HepG2 (cell line): ENCODE results near the gene PUS7. TPM values are rescaled to one million over a fixed set of nuclear protein-coding genes. Genes with fewer than 3 reads are reported as not detected.

Experiments used
- ARNTL ChIP-seq: sonication (generic); formaldehyde crosslinking; IDR thresholded peaks from 2 replicates; pipeline ENCODE4 v1.4.0; 2020; ENCODE audit warnings: mild to moderate bottlenecking, missing genetic modification reagents
- BRD4 ChIP-seq: sonication (generic); formaldehyde crosslinking; IDR thresholded peaks from 2 replicates; pipeline ENCODE4 v1.4.0; 2020; ENCODE audit warnings: missing genetic modification reagents
- GPN1 ChIP-seq: sonication (generic); formaldehyde crosslinking; IDR thresholded peaks from 2 replicates; pipeline ENCODE4 v1.5.1; 2020; ENCODE audit warnings: missing genetic modification reagents, borderline replicate concordance
- KLF6 ChIP-seq: IDR thresholded peaks from 2 replicates; pipeline ENCODE4 v1.8.0; 2016; ENCODE audit warnings: missing biosample characterization, missing genetic modification reagents
- MAFF ChIP-seq: IDR thresholded peaks from 2 replicates; pipeline ENCODE4 v1.6.1; 2011; ENCODE audit warnings: low read depth, low read length, improper control_type of control experiment
- MEF2D ChIP-seq: sonication (generic); formaldehyde crosslinking; IDR thresholded peaks from 2 replicates; pipeline ENCODE4 v1.5.1; 2020; ENCODE audit warnings: mild to moderate bottlenecking, missing genetic modification reagents
- NKX3-1 ChIP-seq: sonication (generic); formaldehyde crosslinking; IDR thresholded peaks from 2 replicates; pipeline ENCODE4 v1.5.0; 2020; ENCODE audit warnings: missing genetic modification reagents
- NR0B2 ChIP-seq: sonication (generic); formaldehyde crosslinking; IDR thresholded peaks from 2 replicates; pipeline ENCODE4 v1.4.0; 2020; ENCODE audit warnings: mild to moderate bottlenecking, missing genetic modification reagents
- PHF21A ChIP-seq: sonication (generic); formaldehyde crosslinking; IDR thresholded peaks from 2 replicates; pipeline ENCODE4 v1.5.0; 2020; ENCODE audit warnings: mild to moderate bottlenecking, missing genetic modification reagents
- SRSF1 ChIP-seq: fragments of 200-400 bp; formaldehyde crosslinking; optimal IDR thresholded peaks from 2 replicates; pipeline ENCODE3; 2017; ENCODE audit warnings: mild to moderate bottlenecking, low read depth, low read length, moderate library complexity
- TAF15 ChIP-seq: fragments of 200-400 bp; formaldehyde crosslinking; IDR thresholded peaks from one replicate; pipeline ENCODE4 v1.6.1; 2018; ENCODE audit warnings: mild to moderate bottlenecking, low read depth, low read length; ENCODE audit not compliant: poor library complexity, severe bottlenecking
- ZBTB42 ChIP-seq: sonication (generic); formaldehyde crosslinking; IDR thresholded peaks from 2 replicates; pipeline ENCODE4 v1.5.0; 2020; ENCODE audit warnings: mild to moderate bottlenecking, missing genetic modification reagents
- ZBTB8A ChIP-seq: sonication (generic); formaldehyde crosslinking; IDR thresholded peaks from 2 replicates; pipeline ENCODE4 v1.4.0; 2020; ENCODE audit warnings: mild to moderate bottlenecking, low read depth, missing genetic modification reagents, borderline replicate concordance
- ZFP82 ChIP-seq: sonication (generic); formaldehyde crosslinking; IDR thresholded peaks from 2 replicates; pipeline ENCODE4 v1.5.1; 2020; ENCODE audit warnings: mild to moderate bottlenecking, missing genetic modification reagents, borderline replicate concordance
- ZFYVE20 ChIP-seq: sonication (generic); formaldehyde crosslinking; IDR thresholded peaks from 2 replicates; pipeline ENCODE4 v1.8.0; 2023; ENCODE audit warnings: low read depth, mild to moderate bottlenecking, moderate library complexity, missing genetic modification reagents, borderline replicate concordance
- ZNF33B ChIP-seq: sonication (generic); formaldehyde crosslinking; IDR thresholded peaks from 2 replicates; pipeline ENCODE4 v1.5.1; 2020; ENCODE audit warnings: mild to moderate bottlenecking, missing genetic modification reagents
- ZNF496 ChIP-seq: sonication (generic); formaldehyde crosslinking; IDR thresholded peaks from 2 replicates; pipeline ENCODE4 v1.8.1; 2023; ENCODE audit warnings: mild to moderate bottlenecking, moderate library complexity, missing genetic modification reagents; ENCODE audit not compliant: insufficient replicate concordance
- ZNF605 ChIP-seq: sonication (generic); formaldehyde crosslinking; IDR thresholded peaks from 2 replicates; pipeline ENCODE4 v1.8.0; 2022; ENCODE audit warnings: mild to moderate bottlenecking, missing genetic modification reagents
- ZNF773 ChIP-seq: sonication (generic); formaldehyde crosslinking; IDR thresholded peaks from 2 replicates; pipeline ENCODE4 v1.4.0; 2020; ENCODE audit warnings: missing genetic modification reagents, borderline replicate concordance
- polyA plus RNA-seq, 8 experiments: library from polyadenylated mRNA; depleted of rRNA in 3 of 8; stranded (reverse) in 7 of 8; unstranded in 1 of 8; fragments of >200 nt; fragmentation: Illumina TruSeq in 4 of 8; extraction: Trizol in 4 of 8; gene quantifications; 2 replicates each; pipeline versions ENCODE4 v1.2.1 to v1.2.3, GENCODE V29; 2011 to 2016; ENCODE audit warnings: low read depth in 4 of 8, missing spikeins in 1 of 8, mixed read lengths in 1 of 8; ENCODE audit not compliant: insufficient read depth in 1 of 8
- total RNA-seq, 5 experiments: library from RNA; depleted of rRNA; stranded (reverse); fragments of >200 nt; fragmentation: Illumina TruSeq; extraction: Trizol; gene quantifications; 2 replicates each; pipeline ENCODE4 v1.2.3, GENCODE V29; 2016; ENCODE audit warnings: low read depth in 1 of 5
- TF ChIP-seq, protein P1 (sequence below): sonication (generic); formaldehyde crosslinking; IDR thresholded peaks from 2 replicates; pipeline ENCODE4 v1.9.0; 2021; ENCODE audit warnings: mild to moderate bottlenecking, missing genetic modification reagents
- TF ChIP-seq, protein P2 (sequence below): sonication (generic); formaldehyde crosslinking; IDR thresholded peaks from 2 replicates; pipeline ENCODE4 v1.5.0; 2020; ENCODE audit warnings: missing genetic modification reagents, mild to moderate bottlenecking, borderline replicate concordance

PUS7 gene
- total and polyA plus RNA-seq, 2 of the 13 experiments (the other 11 are each of a cell fraction or from before 2014, with no cell fraction given), result 14.4 to 41.2 TPM

- TF ChIP-seq GPN1 (CRISPR knock-in tag), result 0 out of 2 replicates have a peak, but pooled peaks have one; percentile 23
- peak; percentile 86; the same call in 1 of the 2 replicates for TF ChIP-seq KLF6
- no peak for TF ChIP-seq ZNF496 (CRISPR knock-in tag)
- TF ChIP-seq NR0B2 (CRISPR knock-in tag), result peak; percentile 83; the same call in 1 of the 2 replicates
- TF ChIP-seq SRSF1, result peak; percentile 28
- no peak for TF ChIP-seq ZBTB42 (CRISPR knock-in tag)
- no peak for TF ChIP-seq MAFF
- TF ChIP-seq ZFYVE20 (CRISPR knock-in tag), result peak; percentile 25; the same call in 1 of the 2 replicates
- TF ChIP-seq NKX3-1, result no peak; the same call in 1 of the 2 replicates
- no peak; the same call in 1 of the 2 replicates for TF ChIP-seq MEF2D (CRISPR knock-in tag)
- peak; percentile 40; the same call in 1 of the 2 replicates for TF ChIP-seq ZNF773
- TF ChIP-seq ZBTB8A, result no peak
- TF ChIP-seq, protein P1, sequence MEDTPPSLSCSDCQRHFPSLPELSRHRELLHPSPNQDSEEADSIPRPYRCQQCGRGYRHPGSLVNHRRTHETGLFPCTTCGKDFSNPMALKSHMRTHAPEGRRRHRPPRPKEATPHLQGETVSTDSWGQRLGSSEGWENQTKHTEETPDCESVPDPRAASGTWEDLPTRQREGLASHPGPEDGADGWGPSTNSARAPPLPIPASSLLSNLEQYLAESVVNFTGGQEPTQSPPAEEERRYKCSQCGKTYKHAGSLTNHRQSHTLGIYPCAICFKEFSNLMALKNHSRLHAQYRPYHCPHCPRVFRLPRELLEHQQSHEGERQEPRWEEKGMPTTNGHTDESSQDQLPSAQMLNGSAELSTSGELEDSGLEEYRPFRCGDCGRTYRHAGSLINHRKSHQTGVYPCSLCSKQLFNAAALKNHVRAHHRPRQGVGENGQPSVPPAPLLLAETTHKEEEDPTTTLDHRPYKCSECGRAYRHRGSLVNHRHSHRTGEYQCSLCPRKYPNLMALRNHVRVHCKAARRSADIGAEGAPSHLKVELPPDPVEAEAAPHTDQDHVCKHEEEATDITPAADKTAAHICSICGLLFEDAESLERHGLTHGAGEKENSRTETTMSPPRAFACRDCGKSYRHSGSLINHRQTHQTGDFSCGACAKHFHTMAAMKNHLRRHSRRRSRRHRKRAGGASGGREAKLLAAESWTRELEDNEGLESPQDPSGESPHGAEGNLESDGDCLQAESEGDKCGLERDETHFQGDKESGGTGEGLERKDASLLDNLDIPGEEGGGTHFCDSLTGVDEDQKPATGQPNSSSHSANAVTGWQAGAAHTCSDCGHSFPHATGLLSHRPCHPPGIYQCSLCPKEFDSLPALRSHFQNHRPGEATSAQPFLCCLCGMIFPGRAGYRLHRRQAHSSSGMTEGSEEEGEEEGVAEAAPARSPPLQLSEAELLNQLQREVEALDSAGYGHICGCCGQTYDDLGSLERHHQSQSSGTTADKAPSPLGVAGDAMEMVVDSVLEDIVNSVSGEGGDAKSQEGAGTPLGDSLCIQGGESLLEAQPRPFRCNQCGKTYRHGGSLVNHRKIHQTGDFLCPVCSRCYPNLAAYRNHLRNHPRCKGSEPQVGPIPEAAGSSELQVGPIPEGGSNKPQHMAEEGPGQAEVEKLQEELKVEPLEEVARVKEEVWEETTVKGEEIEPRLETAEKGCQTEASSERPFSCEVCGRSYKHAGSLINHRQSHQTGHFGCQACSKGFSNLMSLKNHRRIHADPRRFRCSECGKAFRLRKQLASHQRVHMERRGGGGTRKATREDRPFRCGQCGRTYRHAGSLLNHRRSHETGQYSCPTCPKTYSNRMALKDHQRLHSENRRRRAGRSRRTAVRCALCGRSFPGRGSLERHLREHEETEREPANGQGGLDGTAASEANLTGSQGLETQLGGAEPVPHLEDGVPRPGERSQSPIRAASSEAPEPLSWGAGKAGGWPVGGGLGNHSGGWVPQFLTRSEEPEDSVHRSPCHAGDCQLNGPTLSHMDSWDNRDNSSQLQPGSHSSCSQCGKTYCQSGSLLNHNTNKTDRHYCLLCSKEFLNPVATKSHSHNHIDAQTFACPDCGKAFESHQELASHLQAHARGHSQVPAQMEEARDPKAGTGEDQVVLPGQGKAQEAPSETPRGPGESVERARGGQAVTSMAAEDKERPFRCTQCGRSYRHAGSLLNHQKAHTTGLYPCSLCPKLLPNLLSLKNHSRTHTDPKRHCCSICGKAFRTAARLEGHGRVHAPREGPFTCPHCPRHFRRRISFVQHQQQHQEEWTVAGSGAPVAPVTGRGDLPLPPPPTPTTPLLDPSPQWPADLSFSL (CRISPR knock-in tag), result no peak
- TF ChIP-seq TAF15, result peak; percentile 51
- TF ChIP-seq, protein P2, sequence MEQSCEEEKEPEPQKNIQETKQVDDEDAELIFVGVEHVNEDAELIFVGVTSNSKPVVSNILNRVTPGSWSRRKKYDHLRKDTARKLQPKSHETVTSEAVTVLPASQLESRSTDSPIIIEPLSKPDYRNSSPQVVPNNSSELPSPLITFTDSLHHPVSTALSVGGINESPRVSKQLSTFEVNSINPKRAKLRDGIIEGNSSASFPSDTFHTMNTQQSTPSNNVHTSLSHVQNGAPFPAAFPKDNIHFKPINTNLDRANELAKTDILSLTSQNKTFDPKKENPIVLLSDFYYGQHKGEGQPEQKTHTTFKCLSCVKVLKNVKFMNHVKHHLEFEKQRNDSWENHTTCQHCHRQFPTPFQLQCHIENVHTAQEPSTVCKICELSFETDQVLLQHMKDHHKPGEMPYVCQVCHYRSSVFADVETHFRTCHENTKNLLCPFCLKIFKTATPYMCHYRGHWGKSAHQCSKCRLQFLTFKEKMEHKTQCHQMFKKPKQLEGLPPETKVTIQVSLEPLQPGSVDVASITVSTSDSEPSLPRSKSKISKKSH (CRISPR knock-in tag), result no peak
- 0 out of 2 replicates have a peak, but pooled peaks have one; percentile 47 for TF ChIP-seq PHF21A (CRISPR knock-in tag)
- TF ChIP-seq ZFP82 (CRISPR knock-in tag), result 0 out of 2 replicates have a peak, but pooled peaks have one; percentile 25
- 0 out of 2 replicates have a peak, but pooled peaks have one; percentile 8 for TF ChIP-seq ZNF605
- peak; percentile 63 for TF ChIP-seq ARNTL (CRISPR knock-in tag)
- no peak for TF ChIP-seq ZNF33B (CRISPR knock-in tag)
- TF ChIP-seq BRD4 (CRISPR knock-in tag), result peak; percentile 77; the same call in 1 of the 2 replicates
Observed at GRCh38 chr7:105521717-105522463, at the start of gene PUS7 (continued).
